ENCODE results near the gene CEP57L1.

DNA sequence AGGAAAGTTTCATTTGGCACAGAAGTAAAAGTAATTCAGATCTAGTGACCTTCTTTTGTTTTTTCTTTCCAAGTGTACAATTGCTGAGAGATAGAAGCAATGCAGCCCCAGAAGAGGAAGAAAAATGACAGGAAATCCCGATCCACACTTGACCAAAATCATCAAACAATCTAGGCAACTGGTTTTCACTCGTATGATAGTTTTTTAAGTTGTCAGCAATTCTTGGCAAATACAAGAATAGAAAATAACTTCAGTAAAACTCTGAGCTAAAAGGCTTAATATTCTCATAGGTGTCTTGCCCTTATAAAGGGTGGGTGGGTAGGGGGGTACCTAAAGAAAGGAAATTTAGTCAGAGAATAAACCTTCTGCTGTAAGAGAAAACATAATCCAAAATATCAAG, 36.7 kb upstream of the CEP57L1 start:
- TF ChIP-seq, protein P1, sequence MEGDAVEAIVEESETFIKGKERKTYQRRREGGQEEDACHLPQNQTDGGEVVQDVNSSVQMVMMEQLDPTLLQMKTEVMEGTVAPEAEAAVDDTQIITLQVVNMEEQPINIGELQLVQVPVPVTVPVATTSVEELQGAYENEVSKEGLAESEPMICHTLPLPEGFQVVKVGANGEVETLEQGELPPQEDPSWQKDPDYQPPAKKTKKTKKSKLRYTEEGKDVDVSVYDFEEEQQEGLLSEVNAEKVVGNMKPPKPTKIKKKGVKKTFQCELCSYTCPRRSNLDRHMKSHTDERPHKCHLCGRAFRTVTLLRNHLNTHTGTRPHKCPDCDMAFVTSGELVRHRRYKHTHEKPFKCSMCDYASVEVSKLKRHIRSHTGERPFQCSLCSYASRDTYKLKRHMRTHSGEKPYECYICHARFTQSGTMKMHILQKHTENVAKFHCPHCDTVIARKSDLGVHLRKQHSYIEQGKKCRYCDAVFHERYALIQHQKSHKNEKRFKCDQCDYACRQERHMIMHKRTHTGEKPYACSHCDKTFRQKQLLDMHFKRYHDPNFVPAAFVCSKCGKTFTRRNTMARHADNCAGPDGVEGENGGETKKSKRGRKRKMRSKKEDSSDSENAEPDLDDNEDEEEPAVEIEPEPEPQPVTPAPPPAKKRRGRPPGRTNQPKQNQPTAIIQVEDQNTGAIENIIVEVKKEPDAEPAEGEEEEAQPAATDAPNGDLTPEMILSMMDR (conservative IDR thresholded peaks at IDR 0.05 in 1 of 2, IDR thresholded peaks at IDR 0.05 in 1 of 2; ENCODE audit: low read depth in 1 of 2, low read length in 2 of 2): no peak
- TF ChIP-seq EZH2 (IDR thresholded peaks at IDR 0.05; ENCODE audit: low read length, missing control alignments): no peak

All from fibroblast of lung (primary cell).